HG02943 (cell line): ENCODE measurements around the gene FOXP2.
"Not testable (repeated sequence)": the region's sequence is repeated elsewhere in the genome, so short reads cannot be mapped to it uniquely, and the experiment has no call there.

ENCODE experiments used
- ATAC-seq: cut with Tn5 transposase; IDR thresholded peaks from one replicate; pipeline ENCODE4 v1.9.1; 2021; ENCODE audit warnings: mild to moderate bottlenecking, low read depth, moderate library complexity; ENCODE audit not compliant: unreplicated experiment

Gene FOXP2

GRCh38 chr7:114419441-114420272 lies 5.0 kb downstream of the FOXP2 start:
- no peak for ATAC-seq

GRCh38 chr7:114422507-114423501 lies 8.2 kb downstream of the FOXP2 start:
- no peak for ATAC-seq

- ATAC-seq = no peak
Measured at GRCh38 chr7:114426382-114426781, 11.8 kb downstream of the FOXP2 start.

GRCh38 chr7:114426824-114427223 lies 12.2 kb downstream of the FOXP2 start:
- no peak for ATAC-seq

- no peak for ATAC-seq
Measured at GRCh38 chr7:114428211-114428610, 13.6 kb downstream of the FOXP2 start.

- no peak for ATAC-seq
Measured at GRCh38 chr7:114431189-114431588, 16.6 kb downstream of the FOXP2 start.

GRCh38 chr7:114432061-114432460 lies 17.4 kb downstream of the FOXP2 start:
- no peak for ATAC-seq

GRCh38 chr7:114432703-114433102 lies 18.1 kb downstream of the FOXP2 start:
- no peak for ATAC-seq

GRCh38 chr7:114439581-114439980 lies 25.0 kb downstream of the FOXP2 start:
- ATAC-seq = no peak

GRCh38 chr7:114440927-114441326 lies 26.3 kb downstream of the FOXP2 start:
- ATAC-seq = not testable (repeated sequence)

GRCh38 chr7:114444196-114444595 lies 29.6 kb downstream of the FOXP2 start:
- ATAC-seq = no peak

- no peak for ATAC-seq
Measured at GRCh38 chr7:114450431-114450830, 35.8 kb downstream of the FOXP2 start.

GRCh38 chr7:114459574-114459973 lies 45.0 kb downstream of the FOXP2 start:
- ATAC-seq = no peak

GRCh38 chr7:114460021-114460420 lies 45.4 kb downstream of the FOXP2 start:
- ATAC-seq = no peak

- ATAC-seq = no peak
Measured at GRCh38 chr7:114466917-114467316, 52.3 kb downstream of the FOXP2 start.

- no peak for ATAC-seq
Measured at GRCh38 chr7:114468844-114469243, 54.2 kb downstream of the FOXP2 start.

GRCh38 chr7:114472896-114473512 lies 58.4 kb downstream of the FOXP2 start:
- no peak for ATAC-seq

- no peak for ATAC-seq
Measured at GRCh38 chr7:114478384-114478783, 63.8 kb downstream of the FOXP2 start.

GRCh38 chr7:114481999-114482398 lies 67.4 kb downstream of the FOXP2 start:
- ATAC-seq = no peak

- no peak for ATAC-seq
Measured at GRCh38 chr7:114484226-114484625, 69.6 kb downstream of the FOXP2 start.

GRCh38 chr7:114487174-114487573 lies 72.6 kb downstream of the FOXP2 start:
- ATAC-seq = no peak
